Measurements from ENCODE around the gene NCCRP1. TPM values are rescaled to one million over a fixed set of nuclear protein-coding genes. Genes with fewer than 3 reads are reported as not detected.
A peak's percentile ranks its signal among the peaks of the same experiment; 100 is the strongest.

Gene NCCRP1, protein sequence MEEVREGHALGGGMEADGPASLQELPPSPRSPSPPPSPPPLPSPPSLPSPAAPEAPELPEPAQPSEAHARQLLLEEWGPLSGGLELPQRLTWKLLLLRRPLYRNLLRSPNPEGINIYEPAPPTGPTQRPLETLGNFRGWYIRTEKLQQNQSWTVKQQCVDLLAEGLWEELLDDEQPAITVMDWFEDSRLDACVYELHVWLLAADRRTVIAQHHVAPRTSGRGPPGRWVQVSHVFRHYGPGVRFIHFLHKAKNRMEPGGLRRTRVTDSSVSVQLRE
- total RNA-seq: under 1 TPM in 1 of 2 donors, not detected in 1; 0.27 TPM

DNA sequence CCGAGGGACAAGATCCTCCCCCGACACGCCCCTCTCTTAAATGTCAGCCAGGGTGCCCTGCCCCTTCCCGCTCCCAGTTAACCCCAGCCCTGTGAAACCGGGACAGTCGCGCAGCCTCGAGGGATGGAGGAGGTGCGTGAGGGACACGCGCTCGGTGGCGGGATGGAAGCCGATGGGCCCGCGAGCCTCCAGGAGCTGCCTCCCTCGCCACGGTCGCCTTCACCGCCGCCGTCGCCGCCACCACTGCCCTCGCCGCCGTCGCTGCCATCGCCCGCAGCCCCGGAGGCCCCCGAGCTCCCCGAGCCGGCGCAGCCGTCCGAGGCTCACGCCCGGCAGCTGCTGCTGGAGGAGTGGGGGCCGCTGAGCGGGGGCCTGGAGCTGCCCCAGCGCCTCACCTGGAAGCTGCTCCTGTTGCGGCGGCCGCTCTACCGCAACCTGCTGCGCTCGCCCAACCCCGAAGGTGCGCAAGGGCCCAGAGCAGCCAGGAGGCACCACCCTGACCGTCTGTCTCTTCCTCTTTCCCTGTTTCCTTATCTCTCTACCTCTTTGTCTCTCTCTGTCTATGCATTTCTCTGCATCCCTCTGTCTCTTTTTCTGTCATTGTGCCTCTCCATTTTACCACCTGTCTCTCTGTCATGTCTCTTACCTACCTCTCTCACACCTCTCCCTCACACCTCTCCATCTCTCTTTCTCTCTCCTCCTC lies at the start of gene NCCRP1:
TSS of gene NCCRP1 (plus strand) at position 105 of the 703 bp plus-strand sequence. CDS start at position 124, 19 bp downstream.
- no peak for ATAC-seq (ENCODE audit: insufficient number of reproducible peaks, low FRiP score, low read depth)

DNA sequence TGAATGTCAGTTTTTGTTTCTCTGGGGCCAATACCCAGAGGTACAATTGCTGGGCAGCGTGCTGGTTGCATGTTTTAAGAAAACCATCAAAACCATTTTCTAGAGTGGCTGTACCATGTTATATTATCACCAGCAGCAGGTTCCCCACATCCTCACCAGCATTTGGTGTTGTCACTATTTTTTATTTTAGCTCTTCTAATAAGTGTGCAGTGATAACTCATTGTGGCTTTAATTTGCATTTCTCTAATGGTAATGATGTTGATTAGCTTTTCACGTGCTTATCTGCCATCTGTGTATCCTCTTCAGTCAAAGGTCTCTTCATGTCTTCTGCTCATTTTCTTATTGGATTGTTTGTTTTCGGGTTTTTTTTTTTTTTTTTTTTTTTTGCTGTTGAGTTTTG lies 49.3 kb upstream of the NCCRP1 start:
- DNase-seq (ENCODE audit: low spot score) (no peak), ATAC-seq (ENCODE audit: insufficient number of reproducible peaks, low FRiP score, low read depth) (no peak)
- TF ChIP-seq, protein P1, sequence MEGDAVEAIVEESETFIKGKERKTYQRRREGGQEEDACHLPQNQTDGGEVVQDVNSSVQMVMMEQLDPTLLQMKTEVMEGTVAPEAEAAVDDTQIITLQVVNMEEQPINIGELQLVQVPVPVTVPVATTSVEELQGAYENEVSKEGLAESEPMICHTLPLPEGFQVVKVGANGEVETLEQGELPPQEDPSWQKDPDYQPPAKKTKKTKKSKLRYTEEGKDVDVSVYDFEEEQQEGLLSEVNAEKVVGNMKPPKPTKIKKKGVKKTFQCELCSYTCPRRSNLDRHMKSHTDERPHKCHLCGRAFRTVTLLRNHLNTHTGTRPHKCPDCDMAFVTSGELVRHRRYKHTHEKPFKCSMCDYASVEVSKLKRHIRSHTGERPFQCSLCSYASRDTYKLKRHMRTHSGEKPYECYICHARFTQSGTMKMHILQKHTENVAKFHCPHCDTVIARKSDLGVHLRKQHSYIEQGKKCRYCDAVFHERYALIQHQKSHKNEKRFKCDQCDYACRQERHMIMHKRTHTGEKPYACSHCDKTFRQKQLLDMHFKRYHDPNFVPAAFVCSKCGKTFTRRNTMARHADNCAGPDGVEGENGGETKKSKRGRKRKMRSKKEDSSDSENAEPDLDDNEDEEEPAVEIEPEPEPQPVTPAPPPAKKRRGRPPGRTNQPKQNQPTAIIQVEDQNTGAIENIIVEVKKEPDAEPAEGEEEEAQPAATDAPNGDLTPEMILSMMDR (IDR thresholded peaks at IDR 0.05): no peak
- H3K4me1 ChIP-seq (ENCODE audit: control insufficient read depth in 1 of 2, low read depth in 2 of 2): peaks cover 14 to 28% of the 10 kb centered on the region in 2 donors
- no peak overlapping the region for H3K27ac ChIP-seq
- H3K4me3 ChIP-seq: no peak overlapping the region
- no peaks in the 10 kb centered on the region for H3K36me3 ChIP-seq
- H3K9me3 ChIP-seq: no peaks in the 10 kb centered on the region
- H3K27me3 ChIP-seq (replicated peaks; ENCODE audit: insufficient read depth): no peaks in the 10 kb centered on the region

More for the DNA sequence above, at the start of gene NCCRP1:
- Histone ChIP-seq H3K27ac (no peak within 1 kb of the TSS), H3K36me3 (no peaks in the 10 kb centered on the region), H3K4me3 (peak within 1 kb of the TSS; percentile 21), H3K4me1 (ENCODE audit: control insufficient read depth in 1 of 2, low read depth in 2 of 2) (peaks cover 4 to 6% of the 10 kb centered on the region in 2 donors), H3K9me3 (no peaks in the 10 kb centered on the region), H3K27me3 (replicated peaks; ENCODE audit: insufficient read depth) (peaks cover 6% of the 10 kb centered on the region)
- TF ChIP-seq, protein P1 (IDR thresholded peaks at IDR 0.05): no peak
- DNase-seq (ENCODE audit: low spot score): no peak

DNA sequence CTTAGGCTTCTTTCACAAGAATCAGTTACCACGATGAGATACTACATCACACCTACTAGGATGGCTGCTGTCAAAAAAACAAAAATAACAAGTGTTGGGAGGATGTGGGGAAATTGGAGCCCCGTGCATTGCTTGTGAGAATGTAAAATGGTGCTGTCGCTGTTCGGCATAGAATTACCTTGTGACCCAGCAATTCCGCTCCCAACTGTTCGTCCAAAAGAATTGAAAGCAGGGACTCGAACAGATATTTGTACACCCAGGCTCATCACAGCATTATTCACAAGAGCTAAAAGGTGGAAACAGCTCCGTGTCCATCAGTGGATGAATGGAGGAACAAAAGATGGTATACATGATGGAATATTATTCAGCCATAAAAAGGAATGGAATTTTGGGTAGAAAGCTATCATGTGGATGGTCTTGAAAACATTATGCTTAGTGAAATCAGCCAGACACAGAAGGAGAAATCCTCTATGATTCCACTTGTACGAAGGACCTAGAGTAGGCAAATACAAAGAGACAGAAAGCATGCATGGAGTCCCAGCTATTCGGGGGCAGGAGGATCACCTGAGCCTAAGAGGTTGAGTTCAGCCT lies 47.7 kb upstream of the NCCRP1 start:
- H3K27me3 ChIP-seq (replicated peaks; ENCODE audit: insufficient read depth): no peaks in the 10 kb centered on the region
- H3K4me1 ChIP-seq (ENCODE audit: control insufficient read depth in 1 of 2, low read depth in 2 of 2): peaks cover 14 to 26% of the 10 kb centered on the region in 2 donors
- ATAC-seq (ENCODE audit: insufficient number of reproducible peaks, low FRiP score, low read depth) (no peak), DNase-seq (ENCODE audit: low spot score) (no peak)
- H3K36me3 ChIP-seq: no peaks in the 10 kb centered on the region
- TF ChIP-seq, protein P1 (IDR thresholded peaks at IDR 0.05): no peak
- no peak overlapping the region for H3K4me3 ChIP-seq
- no peak overlapping the region for H3K27ac ChIP-seq
- H3K9me3 ChIP-seq: no peaks in the 10 kb centered on the region

DNA sequence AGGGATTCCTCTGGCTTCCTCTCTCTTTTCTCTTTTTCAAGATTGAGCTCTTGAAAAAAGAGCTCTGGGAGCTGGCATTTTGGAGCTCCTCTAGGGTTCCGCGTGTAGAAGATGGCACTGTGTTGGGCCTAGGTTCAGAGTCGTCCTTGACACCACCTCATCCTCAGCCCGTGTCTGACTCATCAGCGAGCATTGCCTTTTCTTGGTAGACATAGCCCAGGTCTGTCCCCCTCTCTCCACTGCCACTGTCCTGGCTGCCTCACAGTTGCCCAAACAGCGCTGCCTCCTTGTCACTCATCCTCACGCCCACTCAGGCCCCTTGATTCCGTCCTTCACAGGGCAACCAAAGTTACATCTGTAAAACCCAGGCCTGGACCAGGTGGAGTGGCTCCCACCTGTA lies 46.5 kb upstream of the NCCRP1 start:
- Histone ChIP-seq H3K27ac (no peak overlapping the region), H3K4me3 (no peak overlapping the region), H3K36me3 (no peaks in the 10 kb centered on the region), H3K9me3 (no peaks in the 10 kb centered on the region), H3K4me1 (ENCODE audit: control insufficient read depth in 1 of 2, low read depth in 2 of 2) (peaks cover 3 to 14% of the 10 kb centered on the region in 2 donors), H3K27me3 (replicated peaks; ENCODE audit: insufficient read depth) (no peaks in the 10 kb centered on the region)
- ATAC-seq (ENCODE audit: insufficient number of reproducible peaks, low FRiP score, low read depth) (no peak), DNase-seq (ENCODE audit: low spot score) (no peak)
- TF ChIP-seq, protein P1 (IDR thresholded peaks at IDR 0.05): no peak

All from thoracic aorta (tissue), 2 donors.